ENCODE data around the gene ATL2. TPM values are rescaled to one million over a fixed set of nuclear protein-coding genes. Genes with fewer than 3 reads are reported as not detected.

The ATL2 gene
- total and polyA plus RNA-seq, 2 donors (not counting 3 experiments of a cell fraction or from before 2014, with no cell fraction given): 23.9 to 45.5 TPM

DNA sequence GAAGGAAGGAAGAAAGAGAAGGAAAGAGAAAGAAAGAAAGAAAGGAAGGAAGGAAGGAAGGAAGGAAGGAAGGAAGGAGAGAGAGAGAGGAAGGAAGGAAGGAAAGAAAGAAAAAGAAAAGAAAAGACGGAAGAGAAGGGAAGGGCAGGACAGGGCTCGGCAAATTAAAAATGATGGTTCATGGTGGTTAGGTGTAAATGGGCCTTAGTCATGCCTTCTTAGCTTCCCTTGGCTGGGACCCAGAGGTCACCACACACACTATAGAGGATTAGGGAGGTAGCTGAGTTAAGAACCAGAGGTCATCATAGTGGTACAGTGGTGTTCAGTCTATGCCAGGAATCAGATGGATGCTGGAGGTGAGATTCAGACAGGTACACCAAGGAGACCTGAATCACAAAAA lies 9.3 kb upstream of the ATL2 start:
- BruUV-seq (replicated peaks): no TSS peak
- H3K36me3 ChIP-seq (ENCODE audit: control insufficient read depth in 2 of 2, extremely low read depth in 1 of 2, insufficient read depth in 2 of 2, low read length in 2 of 2): no peaks in the 10 kb centered on the region
- H3K27ac ChIP-seq (ENCODE audit: insufficient read depth, low read depth, low read length): no peak overlapping the region
- ChIA-PET CTCF (interaction anchor here (1.5 kb wide), 1 partner anchor 11 kb away, joined by 3 read pairs; no protein-coding TSS in a partner anchor), POLR2A (no interaction called here)
- peaks cover 2 to 4% of the 10 kb centered on the region in 2 experiments for H3K27me3 ChIP-seq (ENCODE audit: control insufficient read depth in 2 of 2, insufficient read depth in 2 of 2, low read length in 2 of 2)
- H4K20me1 ChIP-seq (replicated peaks; ENCODE audit: control insufficient read depth, extremely low read depth, insufficient read depth, low read length): no peaks in the 10 kb centered on the region
- H2AFZ ChIP-seq (ENCODE audit: low read depth, low read length): no peak overlapping the region
- no peak overlapping the region for H3K4me2 ChIP-seq (ENCODE audit: insufficient read depth, low read length)
- H3K4me1 ChIP-seq (ENCODE audit: control insufficient read depth, extremely low read depth, insufficient read depth, low read length): no peaks in the 10 kb centered on the region
- no peak for DNase-seq (ENCODE audit: low read depth, low spot score)
- FAIRE-seq: no peak
- H3K9ac ChIP-seq (replicated peaks; ENCODE audit: extremely low read depth, insufficient read depth, low read length): no peak overlapping the region
- H3K79me2 ChIP-seq (ENCODE audit: control insufficient read depth, insufficient read depth, low read length): no peaks in the 10 kb centered on the region
- no peak overlapping the region for H3K4me3 ChIP-seq (replicated peaks in 1 of 3; ENCODE audit: insufficient read depth in 1 of 3, low read depth in 1 of 3, low read length in 3 of 3)
- TF ChIP-seq FOS (IDR thresholded peaks at IDR 0.05; ENCODE audit: borderline replicate concordance, insufficient read depth, low read length): no peak
- TF ChIP-seq EZH2 (IDR thresholded peaks at IDR 0.05; ENCODE audit: borderline replicate concordance, low read depth, low read length, severe bottlenecking): no peak
- TF ChIP-seq JUN (IDR thresholded peaks at IDR 0.05; ENCODE audit: borderline replicate concordance, insufficient read depth, insufficient read length, low read depth): no peak
- TF ChIP-seq, protein P1, sequence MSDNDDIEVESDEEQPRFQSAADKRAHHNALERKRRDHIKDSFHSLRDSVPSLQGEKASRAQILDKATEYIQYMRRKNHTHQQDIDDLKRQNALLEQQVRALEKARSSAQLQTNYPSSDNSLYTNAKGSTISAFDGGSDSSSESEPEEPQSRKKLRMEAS (IDR thresholded peaks at IDR 0.05; ENCODE audit: insufficient read depth, insufficient read length): no peak
- no peak for TF ChIP-seq MYC (IDR thresholded peaks at IDR 0.05; ENCODE audit: low read depth, low read length)
- TF ChIP-seq, protein P2, sequence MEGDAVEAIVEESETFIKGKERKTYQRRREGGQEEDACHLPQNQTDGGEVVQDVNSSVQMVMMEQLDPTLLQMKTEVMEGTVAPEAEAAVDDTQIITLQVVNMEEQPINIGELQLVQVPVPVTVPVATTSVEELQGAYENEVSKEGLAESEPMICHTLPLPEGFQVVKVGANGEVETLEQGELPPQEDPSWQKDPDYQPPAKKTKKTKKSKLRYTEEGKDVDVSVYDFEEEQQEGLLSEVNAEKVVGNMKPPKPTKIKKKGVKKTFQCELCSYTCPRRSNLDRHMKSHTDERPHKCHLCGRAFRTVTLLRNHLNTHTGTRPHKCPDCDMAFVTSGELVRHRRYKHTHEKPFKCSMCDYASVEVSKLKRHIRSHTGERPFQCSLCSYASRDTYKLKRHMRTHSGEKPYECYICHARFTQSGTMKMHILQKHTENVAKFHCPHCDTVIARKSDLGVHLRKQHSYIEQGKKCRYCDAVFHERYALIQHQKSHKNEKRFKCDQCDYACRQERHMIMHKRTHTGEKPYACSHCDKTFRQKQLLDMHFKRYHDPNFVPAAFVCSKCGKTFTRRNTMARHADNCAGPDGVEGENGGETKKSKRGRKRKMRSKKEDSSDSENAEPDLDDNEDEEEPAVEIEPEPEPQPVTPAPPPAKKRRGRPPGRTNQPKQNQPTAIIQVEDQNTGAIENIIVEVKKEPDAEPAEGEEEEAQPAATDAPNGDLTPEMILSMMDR (IDR thresholded peaks at IDR 0.05; ENCODE audit: extremely low read depth in 1 of 2, insufficient read depth in 1 of 2, low read depth in 1 of 2, low read length in 2 of 2): no peak
- TF ChIP-seq POLR2A (IDR thresholded peaks at IDR 0.05; ENCODE audit: low read depth, low read length): no peak
- no peak for TF ChIP-seq GATA2 (IDR thresholded peaks at IDR 0.05; ENCODE audit: insufficient read depth, insufficient read length, low read depth, low read length)
- TF ChIP-seq POLR2AphosphoS5 (IDR thresholded peaks at IDR 0.05; ENCODE audit: insufficient read depth, low read depth, low read length): no peak
- dilution Hi-C loops (cut with MboI; ENCODE audit: extremely low pct_ligation_motif_present, low sequenced_read_pairs) (no loop called here), intact Hi-C loops (cut with micrococcal nuclease) (no loop called here)
- no peaks in the 10 kb centered on the region for H3K9me3 ChIP-seq (replicated peaks; ENCODE audit: control insufficient read depth, insufficient read depth, low read length)
- no peaks in the 10 kb centered on the region for H3K9me1 ChIP-seq (replicated peaks; ENCODE audit: control insufficient read depth, extremely low read depth, insufficient read depth, low read length)
